GM23248 (cell line): ENCODE results near the gene VPS54.
"Not testable (repeated sequence)": the region's sequence is repeated elsewhere in the genome, so short reads cannot be mapped to it uniquely, and the experiment has no call there.

Experiments used
- EZH2 ChIP-seq: fragments of 200-600 bp; sonication (generic); IDR thresholded peaks from 2 replicates; pipeline ENCODE4 v1.6.1; 2018; ENCODE audit warnings: antibody characterized with exemption, mild to moderate bottlenecking; ENCODE audit not compliant: insufficient read depth, poor library complexity, severe bottlenecking
- EZH2phosphoT487 ChIP-seq: fragments of 200-600 bp; sonication (generic); IDR thresholded peaks from 2 replicates; pipeline ENCODE4 v1.6.1; 2018; ENCODE audit warnings: antibody characterized with exemption, moderate library complexity, mild to moderate bottlenecking, low read depth; ENCODE audit not compliant: insufficient read depth

- not testable (repeated sequence) for TF ChIP-seq EZH2, EZH2phosphoT487
Observed at GRCh38 chr2:63932104-63932503, 87.1 kb downstream of the VPS54 start.
